WERI-Rb-1 (cell line): ENCODE measurements around the gene PRM2.

Experiments used
- DNase-seq: peaks from one replicate; pipeline ENCODE4 v3.0.0-alpha.2; 2020
- H3K27ac ChIP-seq: fragments of 250-450 bp; sonication (Bioruptor Pico); 2 replicates; pipeline ENCODE4 v1.5.1; 2020; ENCODE audit warnings: mild to moderate bottlenecking, moderate library complexity
- H3K27me3 ChIP-seq: fragments of 250-450 bp; sonication (Bioruptor Pico); 2 replicates; pipeline ENCODE4 v1.5.1; 2021; ENCODE audit warnings: mild to moderate bottlenecking, low read depth, moderate library complexity; ENCODE audit not compliant: insufficient read depth, severe bottlenecking
- H3K36me3 ChIP-seq: fragments of 250-450 bp; sonication (Bioruptor Pico); 2 replicates; pipeline ENCODE4 v1.5.1; 2020; ENCODE audit warnings: mild to moderate bottlenecking, moderate library complexity
- H3K4me3 ChIP-seq: 2 replicates; pipeline ENCODE4 v1.5.1; 2011; ENCODE audit warnings: low read depth, mild to moderate bottlenecking, control low read depth, low read length
- H3K9me3 ChIP-seq: fragments of 250-450 bp; sonication (Bioruptor Pico); 2 replicates; pipeline ENCODE4 v1.5.1; 2021; ENCODE audit warnings: mild to moderate bottlenecking, moderate library complexity; ENCODE audit not compliant: severe bottlenecking
- CTCF ChIP-seq: IDR thresholded peaks from 2 replicates; pipeline ENCODE4 v1.5.1; 2011; ENCODE audit warnings: low read depth, mild to moderate bottlenecking, control low read depth, inconsistent platforms, low read length

The PRM2 gene

GRCh38 chr16:11276143-11276895, at the start of gene PRM2:
Gene PRM2 (minus strand): TSS chr16:11276480. CDS start chr16:11276370, 110 bp downstream.
- no peaks in the 10 kb centered on the region for H3K9me3 ChIP-seq
- no peaks in the 10 kb centered on the region for H3K36me3 ChIP-seq
- no peak for TF ChIP-seq CTCF
- no peak for DNase-seq
- H3K27me3 ChIP-seq = no peaks in the 10 kb centered on the region
- no peak within 1 kb of the TSS for H3K27ac ChIP-seq
- no peak within 1 kb of the TSS for H3K4me3 ChIP-seq

DNA sequence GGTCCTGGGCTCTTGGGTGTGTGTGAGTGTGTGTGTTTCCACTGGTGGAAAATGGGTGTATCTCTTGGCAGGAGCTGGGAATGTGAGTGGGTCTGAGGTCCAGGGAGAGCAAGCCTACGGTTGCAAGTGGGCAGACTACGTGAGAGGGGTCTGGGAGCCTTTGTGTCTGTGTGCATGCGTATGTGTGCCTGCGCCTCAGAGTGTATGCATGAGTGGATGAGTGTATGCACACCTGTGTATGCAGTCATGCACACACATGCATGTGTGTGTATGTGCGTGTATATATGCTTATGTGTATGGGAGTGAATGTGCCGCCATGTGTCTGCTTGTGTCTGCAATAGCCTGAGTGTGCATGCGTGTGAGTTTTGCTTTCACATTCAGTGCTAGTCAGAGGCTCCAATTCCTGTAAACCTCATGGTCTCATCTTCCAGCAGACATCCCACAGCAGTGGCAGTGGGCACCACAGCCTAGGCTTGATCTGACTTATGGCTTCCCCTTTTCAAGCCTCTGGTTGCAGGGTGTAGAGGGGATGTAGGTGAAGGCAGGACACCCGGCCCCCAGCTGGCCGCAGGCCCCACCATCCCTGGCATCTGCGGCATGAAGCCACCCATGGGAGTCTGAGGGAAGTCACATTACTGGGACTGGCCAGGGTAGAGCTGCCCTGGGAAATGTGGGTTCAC, 49.3 kb upstream of the PRM2 start:
- no peak for DNase-seq
- Histone ChIP-seq H3K36me3 (no peaks in the 10 kb centered on the region), H3K9me3 (no peaks in the 10 kb centered on the region), H3K27me3 (no peaks in the 10 kb centered on the region), H3K4me3 (no peak overlapping the region), H3K27ac (no peak overlapping the region)
- TF ChIP-seq CTCF = no peak

DNA sequence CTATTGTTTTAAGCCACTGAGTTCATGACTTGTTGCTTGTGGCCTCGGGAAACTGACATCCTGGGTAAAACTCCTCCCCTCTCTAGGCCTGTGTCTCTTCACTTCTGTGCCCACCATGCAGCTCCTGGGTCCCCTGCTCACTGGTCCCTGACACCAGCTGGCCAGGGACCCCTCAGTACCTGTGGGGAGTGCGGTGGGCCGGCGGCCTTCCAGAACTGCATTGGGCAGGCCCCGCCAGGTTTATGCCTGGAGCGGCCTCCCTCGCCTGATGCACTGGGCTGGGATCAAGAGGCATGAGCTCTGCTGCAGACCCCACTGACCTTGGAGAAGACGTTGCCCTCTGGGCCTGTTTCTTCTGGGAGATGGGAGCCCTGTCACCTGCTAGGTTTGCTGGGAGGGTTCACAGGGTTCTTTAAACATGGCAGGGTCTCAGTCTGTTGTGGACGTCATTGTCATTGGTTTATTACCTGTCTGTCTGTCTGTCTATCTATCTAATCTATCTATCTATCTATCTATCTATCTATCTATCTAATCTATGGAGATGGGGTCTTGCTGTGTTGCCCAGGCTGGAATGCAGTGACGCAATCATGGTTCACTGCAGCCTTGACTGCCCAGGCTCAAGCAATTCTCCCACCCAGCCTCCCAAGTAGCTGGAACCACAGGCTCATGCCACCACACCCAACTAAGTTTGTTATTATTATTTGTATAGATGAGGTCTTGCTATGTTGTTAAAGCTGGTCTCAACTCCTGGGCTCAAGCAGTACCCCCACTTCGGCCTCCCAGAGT, 47.5 kb upstream of the PRM2 start:
- H3K9me3 ChIP-seq = no peaks in the 10 kb centered on the region
- H3K27ac ChIP-seq = no peak overlapping the region
- no peaks in the 10 kb centered on the region for H3K27me3 ChIP-seq
- no peak for DNase-seq
- H3K36me3 ChIP-seq = no peaks in the 10 kb centered on the region
- H3K4me3 ChIP-seq = no peak overlapping the region
- TF ChIP-seq CTCF = no peak

GRCh38 chr16:11322823-11323222, 46.5 kb upstream of the PRM2 start:
- no peak overlapping the region for H3K27ac ChIP-seq
- no peak overlapping the region for H3K4me3 ChIP-seq
- no peak for DNase-seq
- no peaks in the 10 kb centered on the region for H3K36me3 ChIP-seq
- no peaks in the 10 kb centered on the region for H3K27me3 ChIP-seq
- TF ChIP-seq CTCF = no peak
- H3K9me3 ChIP-seq = no peaks in the 10 kb centered on the region

- DNase-seq = no peak
These were observed 45.4 kb upstream of the PRM2 start for GRCh38 chr16:11321662-11322061.

More at GRCh38 chr16:11321662-11322061, 45.4 kb upstream of the PRM2 start:
- no peaks in the 10 kb centered on the region for H3K9me3 ChIP-seq
- no peak overlapping the region for H3K27ac ChIP-seq
- no peak overlapping the region for H3K4me3 ChIP-seq
- H3K36me3 ChIP-seq = no peaks in the 10 kb centered on the region
- TF ChIP-seq CTCF = no peak
- H3K27me3 ChIP-seq = no peaks in the 10 kb centered on the region
